Measurements from ENCODE around the gene PRR7. TPM values are rescaled to one million over a fixed set of nuclear protein-coding genes. Genes with fewer than 3 reads are reported as not detected.
"Not testable (repeated sequence)": the region's sequence is repeated elsewhere in the genome, so short reads cannot be mapped to it uniquely, and the experiment has no call there.

Gene PRR7
- total and polyA plus RNA-seq, 2 of the 4 experiments (the other 2 are of a cell fraction): 1.1 to 10.1 TPM

DNA sequence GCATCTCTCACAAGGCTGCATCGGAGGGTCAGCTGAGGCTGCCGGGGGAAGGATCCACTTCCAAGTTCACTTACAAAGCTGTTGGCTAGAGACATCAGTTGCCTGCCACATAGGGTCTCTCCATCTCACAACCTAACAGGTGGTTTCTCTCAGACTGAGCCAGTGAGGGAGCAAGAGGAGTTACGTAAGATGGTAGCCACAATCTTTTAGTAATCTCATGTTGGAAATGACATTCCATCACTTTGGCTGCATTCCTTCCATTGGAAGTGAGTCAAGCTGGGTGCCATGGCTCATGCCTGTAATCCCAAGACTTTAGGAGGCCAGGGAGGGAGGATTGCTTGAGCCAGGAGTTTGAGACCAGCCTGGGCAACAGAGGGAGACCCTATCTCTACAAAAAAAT, 27.6 kb upstream of the PRR7 start:
- CTCF ChIA-PET: interaction anchor here (1.0 kb wide), 1 partner anchor 15 kb away, joined by 3 read pairs; no protein-coding TSS in a partner anchor
- POLR2A ChIA-PET (ENCODE audit: unreplicated experiment): no interaction called here
- DNase-seq: peak; percentile 81

GRCh38 chr5:177420472-177420871, 26.1 kb upstream of the PRR7 start:
- dilution Hi-C loops (cut with HindIII; ENCODE audit: low sequenced_read_pairs, unreplicated experiment); H3K27ac ChIP-seq (ENCODE audit: insufficient read depth, low read length); H3K4me2 ChIP-seq (ENCODE audit: low read depth, low read length); H2AK5ac ChIP-seq (ENCODE audit: low read depth, low read length); POLR2A ChIA-PET (ENCODE audit: unreplicated experiment); DNase-seq; H2AFZ ChIP-seq (replicated peaks; ENCODE audit: low read length, poor library complexity); intact Hi-C loops (cut with micrococcal nuclease); H2BK120ac ChIP-seq (ENCODE audit: low read depth, low read length); CTCF ChIA-PET; H3K4me1 ChIP-seq (ENCODE audit: control insufficient read depth, insufficient read depth, low read length); H3K36me3 ChIP-seq (ENCODE audit: control insufficient read depth, insufficient read depth, low read length); H3K4me3 ChIP-seq (ENCODE audit: insufficient read depth, low read depth, low read length); H2AK9ac ChIP-seq (replicated peaks; ENCODE audit: low read depth, low read length, poor library complexity); H4K91ac ChIP-seq (ENCODE audit: insufficient read depth, low read depth, low read length); ATAC-seq (ENCODE audit: low read depth); H3K9me1 ChIP-seq (ENCODE audit: insufficient read depth, low read length); H3K9me3 ChIP-seq (ENCODE audit: control insufficient read depth, insufficient read depth, low read length); BruUV-seq (replicated peaks); H3K27me3 ChIP-seq (ENCODE audit: control insufficient read depth, insufficient read depth, low read length); H3K79me1 ChIP-seq (ENCODE audit: low read depth in 1 of 2, low read length in 2 of 2); H2BK15ac ChIP-seq (ENCODE audit: low read depth, low read length); H2BK20ac ChIP-seq (ENCODE audit: low read depth, low read length); H3K14ac ChIP-seq (replicated peaks; ENCODE audit: low read depth, low read length); H3K56ac ChIP-seq (ENCODE audit: extremely low read depth, insufficient read depth, low read length); in situ Hi-C loops (cut with MboI; ENCODE audit: low sequenced_read_pairs); H4K5ac ChIP-seq (ENCODE audit: low read depth, low read length); H2BK5ac ChIP-seq (ENCODE audit: low read depth, low read length, poor library complexity, severe bottlenecking); H3K4ac ChIP-seq (ENCODE audit: low read depth, low read length); H4K20me1 ChIP-seq (ENCODE audit: insufficient read depth, low read length); H3K9ac ChIP-seq (ENCODE audit: low read depth, low read length); H4K8ac ChIP-seq (ENCODE audit: low read depth in 2 of 2, low read length in 2 of 2); H3K18ac ChIP-seq (ENCODE audit: low read depth, low read length); H3K23ac ChIP-seq (ENCODE audit: low read depth, low read length): not testable (repeated sequence)
- no CpG with 5 or more reads among the region's 7 CpGs for WGBS, 2 experiments (ENCODE audit: extremely low coverage in 2 of 2, insufficient read length in 1 of 2)

More for the DNA sequence above, 27.6 kb upstream of the PRR7 start:
- dilution Hi-C loops (cut with HindIII; ENCODE audit: low sequenced_read_pairs, unreplicated experiment) (no loop called here), in situ Hi-C loops (cut with MboI; ENCODE audit: low sequenced_read_pairs) (no loop called here), intact Hi-C loops (cut with micrococcal nuclease) (no loop called here)
- H3K9me3 ChIP-seq (ENCODE audit: control insufficient read depth, insufficient read depth, low read length): no peaks in the 10 kb centered on the region
- no peaks in the 10 kb centered on the region for H3K36me3 ChIP-seq (ENCODE audit: control insufficient read depth, insufficient read depth, low read length)
- H2BK120ac ChIP-seq (ENCODE audit: low read depth, low read length): no peak overlapping the region
- H3K4me3 ChIP-seq (ENCODE audit: insufficient read depth, low read depth, low read length): no peak overlapping the region
- no peak overlapping the region for H3K9ac ChIP-seq (ENCODE audit: low read depth, low read length)
- H3K27ac ChIP-seq (ENCODE audit: insufficient read depth, low read length): no peak overlapping the region
- H2BK5ac ChIP-seq (ENCODE audit: low read depth, low read length, poor library complexity, severe bottlenecking): no peak overlapping the region
- no peaks in the 10 kb centered on the region for H3K79me1 ChIP-seq (ENCODE audit: low read depth in 1 of 2, low read length in 2 of 2)
- H3K4me2 ChIP-seq (ENCODE audit: low read depth, low read length): no peak overlapping the region
- no peak for TF ChIP-seq RCOR1 (IDR thresholded peaks at IDR 0.05; ENCODE audit: insufficient replicate concordance, low read length)
- peak; percentile 82 for TF ChIP-seq CEBPB (IDR thresholded peaks at IDR 0.05; ENCODE audit: low read depth, low read length)
- H4K20me1 ChIP-seq (ENCODE audit: insufficient read depth, low read length): no peaks in the 10 kb centered on the region
- no peak overlapping the region for H4K8ac ChIP-seq (ENCODE audit: low read depth in 2 of 2, low read length in 2 of 2)
- no peak overlapping the region for H3K18ac ChIP-seq (ENCODE audit: low read depth, low read length)
- no peak overlapping the region for H3K23ac ChIP-seq (ENCODE audit: low read depth, low read length)
- H4K91ac ChIP-seq (ENCODE audit: insufficient read depth, low read depth, low read length): no peak overlapping the region
- H4K5ac ChIP-seq (ENCODE audit: low read depth, low read length): no peak overlapping the region
- H2AK9ac ChIP-seq (replicated peaks; ENCODE audit: low read depth, low read length, poor library complexity): no peak overlapping the region
- H2BK20ac ChIP-seq (ENCODE audit: low read depth, low read length): no peak overlapping the region
- no peak overlapping the region for H3K4ac ChIP-seq (ENCODE audit: low read depth, low read length)
- H3K14ac ChIP-seq (replicated peaks; ENCODE audit: low read depth, low read length): no peak overlapping the region
- H2AFZ ChIP-seq (replicated peaks; ENCODE audit: low read length, poor library complexity): no peak overlapping the region
- no peaks in the 10 kb centered on the region for H3K9me1 ChIP-seq (ENCODE audit: insufficient read depth, low read length)
- no peaks in the 10 kb centered on the region; the same call in 1 of the 2 replicates for H3K27me3 ChIP-seq (ENCODE audit: control insufficient read depth, insufficient read depth, low read length)
- no peak overlapping the region for H2BK15ac ChIP-seq (ENCODE audit: low read depth, low read length)
- ATAC-seq (ENCODE audit: low read depth): peak; percentile 78
- no peaks in the 10 kb centered on the region for H3K4me1 ChIP-seq (ENCODE audit: control insufficient read depth, insufficient read depth, low read length)
- H3K56ac ChIP-seq (ENCODE audit: extremely low read depth, insufficient read depth, low read length): no peak overlapping the region
- H2AK5ac ChIP-seq (ENCODE audit: low read depth, low read length): no peak overlapping the region
- BruUV-seq (replicated peaks): no TSS peak
- WGBS, 2 experiments (ENCODE audit: extremely low coverage in 2 of 2, insufficient read length in 1 of 2): no CpG with 5 or more reads among the region's 3 CpGs

Measured in IMR-90 (cell line).